ENCODE measurements around the gene PRKRA. TPM values are rescaled to one million over a fixed set of nuclear protein-coding genes. Genes with fewer than 3 reads are reported as not detected.

The PRKRA gene
- total and polyA plus RNA-seq, 2 donors (not counting 1 experiment from before 2014, with no cell fraction given): 27.0 to 71.9 TPM

GRCh38 chr2:178482437-178482836, 31.5 kb upstream of the PRKRA start:
- Histone ChIP-seq H3K9ac (ENCODE audit: low read length) (no peak overlapping the region), H3K79me2 (ENCODE audit: control insufficient read depth, insufficient read depth, low read length) (peaks cover 63% of the 10 kb centered on the region), H3K36me3 (replicated peaks in 1 of 2; ENCODE audit: control extremely low read depth in 1 of 2, control insufficient read depth in 1 of 2, extremely low read depth in 1 of 2, insufficient read depth in 2 of 2, low read length in 1 of 2) (peaks cover 0 to 9% of the 10 kb centered on the region in 2 experiments), H3K27ac (ENCODE audit: low read length in 2 of 2) (no peak overlapping the region), H3K4me3 (ENCODE audit: control extremely low read depth in 1 of 5, extremely low read depth in 1 of 5, insufficient read depth in 1 of 5, low read depth in 2 of 5, low read length in 4 of 5) (peak overlapping the region in 1 of 5 experiments; percentile 1), H3K9me3 (ENCODE audit: control extremely low read depth in 1 of 3, control insufficient read depth in 2 of 3, insufficient read depth in 1 of 3, low read length in 2 of 3) (no peaks in the 10 kb centered on the region), H3K4me2 (replicated peaks; ENCODE audit: low read depth, low read length, poor library complexity, severe bottlenecking) (peak overlapping the region; percentile 94), H3K4me1 (ENCODE audit: control insufficient read depth in 2 of 2, insufficient read depth in 2 of 2, low read length in 2 of 2) (peaks cover 32 to 34% of the 10 kb centered on the region in 2 donors), H4K20me1 (ENCODE audit: control insufficient read depth, insufficient read depth, low read length, poor library complexity, severe bottlenecking) (peaks cover 49% of the 10 kb centered on the region), H2AFZ (ENCODE audit: insufficient read depth, low read depth, low read length, poor library complexity, severe bottlenecking) (no peak overlapping the region), H3K27me3 (replicated peaks in 1 of 4; ENCODE audit: control extremely low read depth in 1 of 4, control insufficient read depth in 3 of 4, insufficient read depth in 4 of 4, low read length in 3 of 4) (no peaks in the 10 kb centered on the region)
- H3K27me3 Mint-ChIP-seq: no peaks in the 10 kb centered on the region
- no peaks in the 10 kb centered on the region for H3K9me3 Mint-ChIP-seq (ENCODE audit: insufficient read depth)
- peak overlapping the region; percentile 67 for H3K27ac Mint-ChIP-seq
- ChIA-PET POLR2A (interaction anchor here (1.2 kb wide), 1 partner anchor 31 kb away, joined by 4 read pairs; the partner anchor contains the start of genes PJVK and PRKRA), CTCF (interaction anchor here (1.5 to 2.1 kb wide), 2 partner anchors 69 to 86 kb away, joined by 4 to 9 read pairs; no protein-coding TSS in a partner anchor)
- WGBS (ENCODE audit: insufficient coverage): no CpG with 5 or more reads among the region's 4 CpGs
- ATAC-seq (ENCODE audit: low read depth) (peak; percentile 10), DNase-seq (peak; percentile 25)
- H3K4me1 Mint-ChIP-seq: peaks cover 53% of the 10 kb centered on the region
- intact Hi-C loops (cut with micrococcal nuclease): no loop called here
- TF ChIP-seq EZH2 (IDR thresholded peaks at IDR 0.05; ENCODE audit: borderline replicate concordance, insufficient read depth, low read depth, low read length, poor library complexity, severe bottlenecking) (no peak), CTCF (IDR thresholded peaks at IDR 0.05) (no peak)
- H3K4me3 Mint-ChIP-seq: peak overlapping the region; percentile 71

Data from B cell (primary cell).